Neuron (in vitro differentiated cells): Measurements from ENCODE around the gene CDC45.

Experiments
- H2AFZ ChIP-seq: one replicate; pipeline ENCODE4 v1.6.1; 2013; ENCODE audit warnings: low read depth, mild to moderate bottlenecking, inconsistent platforms, low read length, moderate library complexity
- H3K27me3 ChIP-seq: one replicate; pipeline ENCODE4 v1.6.1; 2013; ENCODE audit warnings: low read length; ENCODE audit not compliant: insufficient read depth
- H3K36me3 ChIP-seq: one replicate; pipeline ENCODE4 v1.6.1; 2013; ENCODE audit warnings: low read length; ENCODE audit not compliant: insufficient read depth
- H3K4me1 ChIP-seq: one replicate; pipeline ENCODE4 v1.6.1; 2013; ENCODE audit warnings: low read length; ENCODE audit not compliant: insufficient read depth
- H3K4me3 ChIP-seq: 2 replicates; pipeline ENCODE4 v1.5.1; 2013; ENCODE audit warnings: mild to moderate bottlenecking, low read length, moderate library complexity
- H3K9me3 ChIP-seq: one replicate; pipeline ENCODE4 v1.6.1; 2013; ENCODE audit warnings: low read length

Gene CDC45

GRCh38 chr22:19522190-19522880 lies 42.6 kb downstream of the CDC45 start:
- peaks cover 28% of the 10 kb centered on the region for H3K27me3 ChIP-seq
- H2AFZ ChIP-seq: no peak overlapping the region
- peaks cover 6% of the 10 kb centered on the region for H3K9me3 ChIP-seq
- H3K4me1 ChIP-seq: no peaks in the 10 kb centered on the region
- peaks cover 9% of the 10 kb centered on the region for H3K36me3 ChIP-seq
- H3K4me3 ChIP-seq: no peak overlapping the region

GRCh38 chr22:19522881-19523239 lies 43.1 kb downstream of the CDC45 start:
- H3K27me3 ChIP-seq: peaks cover 28% of the 10 kb centered on the region

GRCh38 chr22:19523240-19524169 lies 43.8 kb downstream of the CDC45 start:
- peaks cover 5% of the 10 kb centered on the region for H3K36me3 ChIP-seq
- H3K27me3 ChIP-seq: peaks cover 28% of the 10 kb centered on the region
- H2AFZ ChIP-seq: no peak overlapping the region
- no peaks in the 10 kb centered on the region for H3K4me1 ChIP-seq
- peaks cover 6% of the 10 kb centered on the region for H3K9me3 ChIP-seq
- H3K4me3 ChIP-seq: no peak overlapping the region

More at GRCh38 chr22:19522881-19523239, 43.1 kb downstream of the CDC45 start:
- H3K9me3 ChIP-seq: peaks cover 6% of the 10 kb centered on the region
- H3K4me3 ChIP-seq: no peak overlapping the region
- peaks cover 8% of the 10 kb centered on the region for H3K36me3 ChIP-seq
- no peaks in the 10 kb centered on the region for H3K4me1 ChIP-seq
- no peak overlapping the region for H2AFZ ChIP-seq

GRCh38 chr22:19524170-19525115 lies 44.7 kb downstream of the CDC45 start, which contains the start of gene CLDN5:
CLDN5 (minus strand) TSS chr22:19524410; CDS start chr22:19524255, 155 bp downstream.
- Histone ChIP-seq H3K4me3 (no peak within 1 kb of the TSS), H3K27me3 (peaks cover 28% of the 10 kb centered on the region), H2AFZ (no peak within 1 kb of the TSS), H3K36me3 (peaks cover 5% of the 10 kb centered on the region), H3K4me1 (no peaks in the 10 kb centered on the region), H3K9me3 (peaks cover 6% of the 10 kb centered on the region)

GRCh38 chr22:19525116-19525660 lies 45.5 kb downstream of the CDC45 start:
- peaks cover 6% of the 10 kb centered on the region for H3K9me3 ChIP-seq
- no peak overlapping the region for H3K4me3 ChIP-seq
- peaks cover 5% of the 10 kb centered on the region for H3K36me3 ChIP-seq
- peaks cover 28% of the 10 kb centered on the region for H3K27me3 ChIP-seq
- no peaks in the 10 kb centered on the region for H3K4me1 ChIP-seq
- H2AFZ ChIP-seq: no peak overlapping the region

- Histone ChIP-seq H3K4me1 (no peaks in the 10 kb centered on the region), H3K9me3 (peaks cover 6% of the 10 kb centered on the region), H2AFZ (no peak overlapping the region), H3K36me3 (peaks cover 3% of the 10 kb centered on the region), H3K27me3 (peaks cover 28% of the 10 kb centered on the region), H3K4me3 (no peak overlapping the region)
These were observed 45.9 kb downstream of the CDC45 start for GRCh38 chr22:19525666-19526065.

- Histone ChIP-seq H3K27me3 (peaks cover 28% of the 10 kb centered on the region), H3K4me3 (no peak overlapping the region), H3K9me3 (peaks cover 6% of the 10 kb centered on the region), H3K36me3 (no peaks in the 10 kb centered on the region), H2AFZ (no peak overlapping the region), H3K4me1 (no peaks in the 10 kb centered on the region)
These were observed 46.5 kb downstream of the CDC45 start for GRCh38 chr22:19526076-19526701.

GRCh38 chr22:19526702-19527111 lies 47.0 kb downstream of the CDC45 start:
- H3K36me3 ChIP-seq: no peaks in the 10 kb centered on the region
- peaks cover 6% of the 10 kb centered on the region for H3K9me3 ChIP-seq
- H3K4me3 ChIP-seq: no peak overlapping the region
- H3K27me3 ChIP-seq: peaks cover 28% of the 10 kb centered on the region
- H2AFZ ChIP-seq: no peak overlapping the region
- H3K4me1 ChIP-seq: no peaks in the 10 kb centered on the region

GRCh38 chr22:19527321-19527721 lies 47.6 kb downstream of the CDC45 start:
- Histone ChIP-seq H3K4me1 (no peaks in the 10 kb centered on the region), H3K36me3 (no peaks in the 10 kb centered on the region), H3K9me3 (peaks cover 6% of the 10 kb centered on the region), H3K27me3 (peaks cover 28% of the 10 kb centered on the region), H2AFZ (no peak overlapping the region), H3K4me3 (no peak overlapping the region)

- H3K4me1 ChIP-seq: no peaks in the 10 kb centered on the region
- no peaks in the 10 kb centered on the region for H3K36me3 ChIP-seq
- peaks cover 6% of the 10 kb centered on the region for H3K9me3 ChIP-seq
- H3K4me3 ChIP-seq: no peak overlapping the region
- no peak overlapping the region for H2AFZ ChIP-seq
- peaks cover 23% of the 10 kb centered on the region for H3K27me3 ChIP-seq
These were observed 48.2 kb downstream of the CDC45 start for GRCh38 chr22:19527861-19528417.

- no peak overlapping the region for H2AFZ ChIP-seq
- H3K27me3 ChIP-seq: peaks cover 11% of the 10 kb centered on the region
- H3K4me3 ChIP-seq: no peak overlapping the region
- peaks cover 2% of the 10 kb centered on the region for H3K9me3 ChIP-seq
- no peaks in the 10 kb centered on the region for H3K4me1 ChIP-seq
- no peaks in the 10 kb centered on the region for H3K36me3 ChIP-seq
These were observed 50.1 kb downstream of the CDC45 start for GRCh38 chr22:19529811-19530210.

GRCh38 chr22:19530751-19531150 lies 51.0 kb downstream of the CDC45 start:
- Histone ChIP-seq H3K27me3 (peaks cover 6% of the 10 kb centered on the region), H2AFZ (no peak overlapping the region), H3K36me3 (no peaks in the 10 kb centered on the region), H3K4me1 (no peaks in the 10 kb centered on the region), H3K4me3 (no peak overlapping the region), H3K9me3 (peaks cover 1% of the 10 kb centered on the region)
